GM18870 (cell line): ENCODE measurements around the gene CLDN1.
"Not testable (repeated sequence)": the region's sequence is repeated elsewhere in the genome, so short reads cannot be mapped to it uniquely, and the experiment has no call there.

Experiments used
- ATAC-seq: cut with Tn5 transposase; IDR thresholded peaks from one replicate; pipeline ENCODE4 v1.9.1; 2021; ENCODE audit warnings: moderate library complexity; ENCODE audit not compliant: unreplicated experiment

CLDN1 gene

DNA sequence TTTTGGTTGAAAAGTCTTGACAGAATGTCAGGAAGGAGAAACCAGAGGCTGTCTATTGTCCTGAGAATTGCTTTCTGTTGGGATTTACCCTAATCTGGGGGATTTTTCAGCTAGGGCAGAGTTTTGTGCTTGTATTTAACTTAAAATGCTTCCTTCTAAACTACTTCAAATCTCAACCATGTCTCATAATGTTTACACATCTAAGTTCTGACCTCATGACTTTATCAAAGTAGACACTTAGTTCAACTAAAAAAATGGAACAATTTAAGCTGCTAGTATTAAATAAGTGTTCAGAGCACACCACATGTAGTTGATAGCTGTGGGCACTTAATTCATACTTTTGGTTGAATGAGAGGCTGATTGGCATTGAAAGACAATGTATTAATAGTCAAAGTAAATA is 28.2 kb downstream of the CLDN1 start:
- ATAC-seq = no peak

DNA sequence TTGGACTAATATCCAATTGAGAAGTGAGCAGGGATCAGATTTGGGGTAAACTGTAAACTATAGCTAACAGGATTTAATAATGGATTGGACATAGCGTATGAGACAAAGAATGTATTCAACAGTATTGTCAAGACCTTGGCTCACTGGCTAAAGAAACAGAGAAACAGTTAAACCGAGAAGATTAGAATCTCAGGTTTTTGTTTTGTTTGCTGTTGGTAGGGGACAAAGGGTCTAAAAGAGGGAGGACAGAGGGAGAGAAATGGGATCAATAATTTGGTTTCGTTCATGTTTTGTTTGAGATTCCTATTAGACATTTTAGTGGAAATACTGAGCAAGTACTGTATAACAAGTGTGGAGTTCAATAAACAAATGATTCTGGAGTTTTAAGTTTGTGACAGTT is 28.6 kb downstream of the CLDN1 start:
- ATAC-seq = no peak

DNA sequence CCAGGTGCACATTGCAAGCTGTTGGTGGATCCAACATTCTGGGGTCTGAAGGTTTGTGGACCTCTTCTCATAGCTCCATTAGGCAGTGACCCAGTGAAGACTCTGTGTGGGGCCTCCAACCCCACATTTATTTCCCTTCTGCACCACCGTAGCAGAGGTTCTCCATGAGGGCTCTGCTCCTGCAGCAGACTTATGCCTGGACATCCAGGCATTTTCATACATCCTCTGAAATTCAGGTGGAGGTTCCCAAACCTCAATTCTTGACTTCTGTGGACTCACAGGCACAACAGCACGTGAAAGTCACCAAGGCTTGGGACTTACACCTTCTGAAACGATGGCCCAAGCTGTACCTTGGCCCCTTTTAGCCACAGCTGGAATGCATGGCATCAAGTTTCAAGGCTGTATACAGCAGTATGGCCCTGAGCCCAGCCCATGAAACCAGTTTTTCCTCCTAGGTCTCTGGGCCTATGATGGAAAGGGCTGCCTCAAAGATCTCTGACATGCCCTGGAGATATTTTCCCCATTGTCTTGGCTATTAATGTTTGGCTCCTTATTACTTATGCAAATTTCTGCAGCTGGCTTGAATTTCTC is 30.2 kb downstream of the CLDN1 start:
- no peak for ATAC-seq

DNA sequence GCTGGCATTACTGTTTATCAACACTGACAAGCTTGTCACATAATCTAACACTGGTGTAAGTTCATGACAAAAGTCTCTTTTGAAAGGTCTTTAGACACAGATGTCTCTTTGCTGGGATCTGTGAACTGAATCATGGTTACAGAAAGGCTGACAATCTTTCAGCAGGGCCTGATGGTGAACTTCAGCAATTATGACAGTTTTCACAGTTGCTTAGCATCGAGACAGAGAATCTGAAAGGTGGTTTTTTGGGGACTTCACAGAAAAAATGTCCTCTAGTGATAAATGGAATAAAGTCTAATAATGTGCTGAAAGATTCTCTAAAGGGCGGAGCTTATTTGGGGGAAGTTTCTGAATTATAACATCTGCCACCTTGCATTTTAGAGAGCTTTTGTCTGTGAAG is 32.3 kb downstream of the CLDN1 start:
- ATAC-seq = no peak

DNA sequence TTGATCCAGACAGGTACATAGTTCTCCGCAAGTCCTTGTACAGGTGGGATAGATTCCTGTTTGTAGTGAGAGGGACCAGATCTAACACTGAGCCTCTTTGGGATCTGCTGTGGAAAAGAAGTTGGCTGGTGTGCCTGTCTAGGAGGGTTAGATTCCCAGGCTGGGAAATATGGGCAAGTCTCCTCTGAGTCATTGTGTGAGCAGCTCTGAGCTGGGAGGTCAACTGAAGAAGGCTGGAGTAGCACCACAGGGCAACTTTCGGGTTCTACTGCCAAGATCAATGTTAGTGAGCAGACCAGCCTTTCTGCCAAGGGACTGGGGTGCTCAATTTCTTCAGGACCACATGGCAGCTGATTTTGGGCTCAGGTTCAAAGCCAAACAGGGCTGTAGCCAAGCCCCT is 33.4 kb downstream of the CLDN1 start:
- no peak for ATAC-seq

DNA sequence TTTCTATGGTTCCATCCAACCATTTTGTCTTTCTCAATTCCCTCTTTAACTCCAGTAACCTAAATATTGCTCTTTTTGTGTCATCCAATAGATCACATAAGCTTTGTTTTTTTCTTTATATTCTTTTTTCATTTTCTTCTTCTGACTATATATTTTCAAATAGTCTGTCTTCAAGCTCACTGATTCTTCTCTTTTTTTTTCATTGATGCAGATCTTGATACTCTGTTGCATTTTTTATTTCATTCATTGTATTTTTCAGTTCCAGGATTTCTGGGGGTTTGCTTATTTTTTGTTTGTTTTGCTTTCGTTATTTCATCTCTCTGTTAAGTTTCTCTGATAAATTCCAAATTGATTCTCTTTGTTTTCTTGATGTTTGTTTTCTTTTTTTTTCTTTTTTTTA is 36.2 kb downstream of the CLDN1 start:
- no peak for ATAC-seq

DNA sequence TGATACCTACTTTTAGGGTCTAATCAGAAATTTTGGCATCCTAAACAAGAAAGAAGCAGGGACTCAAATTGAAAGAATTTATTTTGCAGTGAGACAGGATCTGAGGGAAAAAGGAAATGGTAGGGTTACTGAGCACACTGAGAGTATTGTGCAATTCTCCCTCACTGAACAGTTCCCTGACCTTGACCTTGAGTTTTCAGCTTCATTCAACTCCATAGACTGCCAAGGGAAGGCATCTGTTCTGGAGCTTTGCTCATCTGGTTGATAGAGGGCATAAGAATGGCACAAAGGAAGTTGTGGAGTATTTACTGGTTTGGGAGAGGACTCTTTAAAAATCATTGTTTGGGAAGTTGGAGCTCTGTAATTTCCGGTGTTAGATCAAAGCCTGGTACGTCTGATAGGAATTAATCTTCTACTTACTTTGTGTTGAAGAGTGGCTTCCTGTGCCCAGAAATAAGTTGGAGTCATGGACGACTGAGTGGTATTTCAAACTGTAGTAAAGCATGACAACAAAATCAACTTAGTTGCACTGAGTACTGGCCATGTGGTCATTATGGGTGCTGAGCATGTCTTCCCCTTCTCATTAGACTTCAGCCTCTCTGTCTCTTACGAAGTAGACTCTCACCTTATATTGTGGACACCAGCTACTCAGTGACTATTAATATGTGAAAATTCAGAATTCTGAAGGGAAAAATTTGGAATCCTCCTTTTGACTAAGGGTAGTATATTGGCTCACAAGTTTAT is 40.8 kb downstream of the CLDN1 start:
- no peak for ATAC-seq

DNA sequence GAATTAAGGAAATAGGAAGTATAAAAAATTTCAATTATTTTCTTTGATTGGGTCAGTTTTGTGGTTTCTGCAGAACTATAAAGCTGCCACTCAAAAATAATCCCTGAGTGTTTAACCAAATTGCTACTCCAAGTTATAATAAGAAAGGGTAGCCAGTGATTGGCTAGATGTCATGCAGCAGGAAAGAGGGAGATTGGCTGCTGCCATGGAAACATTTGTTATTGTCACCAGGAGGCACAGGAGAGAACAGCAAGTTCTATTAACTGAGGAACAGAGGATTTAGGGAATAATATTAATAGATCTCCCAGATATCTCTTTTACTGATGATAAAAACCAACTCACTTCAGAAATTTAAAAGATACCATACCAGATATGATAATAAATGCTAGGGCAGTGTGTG is 42.6 kb downstream of the CLDN1 start:
- ATAC-seq = no peak

DNA sequence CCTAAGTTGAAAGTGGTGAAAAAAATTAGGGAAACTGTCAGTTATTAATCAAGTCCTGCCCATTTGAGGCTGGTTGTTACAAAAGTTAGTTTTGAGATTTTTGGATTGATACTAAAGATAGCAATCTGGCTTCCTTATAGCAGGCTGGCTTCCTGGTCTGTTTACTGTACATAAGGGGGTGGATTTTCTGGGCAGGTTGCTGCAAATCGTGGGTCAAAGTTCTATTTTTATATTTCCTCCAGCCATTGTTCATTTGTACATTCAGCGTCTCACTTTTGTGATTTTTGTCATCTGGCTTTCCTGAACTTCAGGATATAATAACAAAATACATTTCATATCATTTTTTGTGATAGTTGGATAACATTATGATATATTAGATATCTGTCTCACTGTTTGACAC is 49.5 kb downstream of the CLDN1 start:
- no peak for ATAC-seq

DNA sequence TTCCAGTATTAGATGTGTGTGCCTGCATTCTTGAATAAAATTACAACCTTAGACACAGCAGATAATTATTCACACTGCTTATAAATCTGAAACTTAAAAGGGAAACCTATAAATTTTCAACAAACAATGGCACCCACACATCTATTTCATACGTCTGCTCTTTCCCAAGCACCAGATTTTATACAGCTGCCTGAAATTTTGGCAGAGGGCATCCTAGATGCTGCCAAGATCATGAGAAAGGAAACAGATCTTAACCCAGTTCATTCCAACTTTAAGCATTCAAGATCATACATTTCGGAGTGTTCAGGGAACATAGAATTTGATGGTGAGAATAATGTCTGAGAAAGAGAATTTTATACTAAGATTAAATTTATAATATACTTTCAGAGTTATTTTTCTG is 53.1 kb downstream of the CLDN1 start:
- ATAC-seq = no peak

DNA sequence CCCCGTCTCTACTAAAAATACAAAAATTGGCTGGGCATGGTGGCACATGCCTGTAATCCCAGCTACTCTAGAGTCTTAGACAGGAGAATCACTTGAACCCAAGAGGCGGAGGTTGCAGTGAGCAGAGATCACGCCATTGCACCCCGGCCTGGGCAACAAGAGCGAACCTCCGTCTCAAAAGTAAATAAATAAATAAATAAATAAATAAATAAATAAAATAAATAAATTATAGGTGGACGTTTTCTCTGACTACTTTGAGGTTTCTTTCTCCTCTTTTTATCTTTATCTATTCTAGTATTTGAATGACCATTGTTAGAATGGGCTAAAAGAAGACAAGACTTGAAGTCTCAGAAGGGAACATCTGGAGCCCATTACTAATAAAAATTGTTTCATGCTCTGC is 54.8 kb downstream of the CLDN1 start:
- ATAC-seq = not testable (repeated sequence)

DNA sequence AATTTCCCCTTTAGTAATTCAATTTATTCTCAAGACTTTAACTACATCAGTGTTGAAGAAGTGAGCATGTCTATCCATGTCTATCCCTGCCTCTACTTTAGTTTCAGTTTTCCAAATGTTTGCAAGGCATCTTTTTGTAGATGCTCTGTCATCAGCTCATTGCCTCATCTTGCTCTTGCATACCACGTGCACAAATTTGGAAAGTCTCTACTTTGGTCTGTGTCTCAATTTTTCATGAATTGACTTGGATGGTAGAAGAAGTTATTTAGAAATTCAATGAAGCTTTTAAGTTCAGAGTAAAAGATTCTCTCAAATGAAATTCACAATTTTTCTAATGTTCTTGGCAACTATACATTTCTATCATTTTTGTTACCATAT is 55.3 kb downstream of the CLDN1 start:
- ATAC-seq = no peak

DNA sequence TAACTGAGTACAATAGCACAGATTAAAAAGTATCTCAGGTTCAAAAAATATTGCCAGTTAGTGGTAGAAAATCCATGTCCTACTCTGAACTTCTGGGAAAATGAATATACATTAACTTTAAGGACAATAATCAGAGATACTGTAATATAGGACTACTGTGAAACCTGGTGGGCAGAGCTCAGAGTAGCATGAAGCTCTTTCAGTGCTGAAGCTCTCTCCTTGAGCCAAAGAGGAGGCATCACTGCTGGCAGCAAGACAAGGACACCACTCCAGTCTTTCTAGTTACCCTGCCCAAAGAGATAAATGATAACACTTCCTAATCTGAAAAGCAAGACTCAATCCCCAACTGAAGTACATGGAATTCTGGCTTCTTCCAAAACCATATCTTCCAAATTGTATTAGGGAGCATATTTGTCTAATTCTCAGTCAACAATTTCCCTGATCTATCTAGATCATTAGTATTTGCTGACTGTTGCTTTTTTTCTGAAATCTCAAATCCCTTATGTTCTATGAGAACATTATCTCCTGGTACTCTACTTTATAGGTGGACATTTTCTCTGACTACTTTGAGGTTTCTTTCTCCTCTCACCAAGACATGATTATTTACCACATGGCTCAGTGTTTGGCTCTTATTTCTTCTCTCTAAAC is 55.9 kb downstream of the CLDN1 start:
- no peak for ATAC-seq

DNA sequence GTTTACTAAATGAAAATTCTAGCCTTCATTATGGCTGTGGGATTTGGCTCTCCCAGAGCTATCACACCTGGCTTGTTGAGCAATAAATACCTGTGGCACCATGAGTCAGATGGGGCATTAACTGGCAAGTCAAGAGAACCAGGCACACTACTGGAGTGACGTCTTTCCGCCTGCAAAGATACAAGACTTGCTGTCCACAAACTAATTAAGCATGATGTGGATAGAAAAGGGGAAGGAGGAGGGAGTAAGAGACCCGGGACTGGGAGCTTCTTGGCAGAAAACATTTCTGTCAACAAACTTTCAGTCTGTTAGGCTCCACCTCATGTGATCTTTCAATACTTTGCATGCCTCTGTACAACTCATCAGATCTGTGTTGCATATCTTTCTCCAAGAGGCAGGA is 56.5 kb downstream of the CLDN1 start:
- ATAC-seq = no peak

DNA sequence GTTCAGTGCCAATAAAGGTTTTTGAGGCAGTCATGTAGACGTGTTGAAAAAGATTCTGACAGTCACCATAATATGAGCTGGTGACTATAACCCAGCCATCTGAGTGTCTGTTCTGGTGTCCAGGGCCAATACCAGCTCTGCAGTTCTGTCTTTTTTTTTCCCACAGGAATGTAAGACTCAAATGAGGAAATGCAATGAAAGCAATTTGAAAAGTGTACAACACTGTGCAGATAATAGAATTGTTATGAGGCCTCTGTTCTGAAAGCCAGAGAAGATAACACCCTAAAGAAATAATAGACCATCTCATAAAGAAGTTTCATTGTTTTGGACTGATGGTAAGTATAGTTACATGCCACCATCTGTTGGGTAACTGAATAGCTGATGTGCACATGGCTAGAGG is 57.1 kb downstream of the CLDN1 start:
- no peak for ATAC-seq

DNA sequence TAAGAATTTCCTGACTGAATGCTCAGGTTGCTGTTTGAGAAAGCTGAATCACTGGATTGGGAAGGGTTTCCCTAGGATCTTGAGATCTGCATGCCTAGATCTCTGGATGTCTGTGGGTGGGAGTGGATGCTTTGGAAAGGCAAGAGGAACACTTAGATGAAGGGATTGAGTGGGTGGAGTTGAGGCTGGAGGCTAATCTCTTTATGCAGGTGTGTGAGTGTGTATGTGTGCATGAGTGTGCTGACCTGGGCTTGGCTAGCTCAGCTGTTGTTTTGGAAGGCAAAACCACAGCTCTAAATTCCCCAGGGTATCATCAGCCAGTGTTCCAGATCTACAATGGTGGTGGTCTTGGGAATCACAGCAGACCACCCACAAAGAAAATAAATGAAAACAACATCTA is 60.5 kb downstream of the CLDN1 start:
- no peak for ATAC-seq

DNA sequence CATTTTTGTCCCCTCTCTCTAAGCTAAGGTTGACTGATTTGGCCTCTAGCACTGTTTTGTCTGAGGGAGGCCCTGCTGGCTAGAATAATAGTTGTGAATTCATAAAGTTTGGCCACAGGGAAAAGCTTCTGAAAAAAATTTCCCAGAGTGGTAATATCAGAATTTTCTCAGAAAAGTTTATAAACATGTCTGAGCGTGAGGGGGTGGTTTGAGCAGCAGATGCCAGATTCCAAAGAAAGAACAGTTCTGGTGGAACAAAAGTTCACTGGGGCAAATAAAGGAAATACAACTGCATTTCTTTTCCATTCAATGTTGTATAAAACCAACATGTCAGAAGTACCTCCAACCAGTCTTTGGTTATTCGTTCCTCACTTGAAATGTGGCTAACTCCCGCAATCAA is 61.2 kb downstream of the CLDN1 start:
- ATAC-seq = no peak

DNA sequence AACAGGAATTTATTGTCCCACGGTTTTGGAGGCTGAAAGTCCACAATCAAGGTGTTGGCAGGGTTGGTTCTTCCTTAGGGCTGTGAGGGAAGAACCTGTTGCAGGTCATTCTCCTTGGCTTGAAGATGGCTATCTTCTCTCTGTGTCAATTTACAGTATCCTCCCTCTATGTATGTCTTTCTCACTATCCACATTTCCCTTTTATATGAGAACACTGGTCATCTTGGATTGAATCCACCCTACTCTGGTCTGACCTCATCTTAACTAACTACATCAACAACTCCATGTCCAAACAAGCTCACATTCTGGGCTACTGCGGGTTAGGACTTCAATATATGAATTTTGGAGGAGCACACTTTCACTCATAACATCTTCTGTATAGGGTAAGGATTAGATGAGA is 61.9 kb downstream of the CLDN1 start:
- ATAC-seq = no peak

DNA sequence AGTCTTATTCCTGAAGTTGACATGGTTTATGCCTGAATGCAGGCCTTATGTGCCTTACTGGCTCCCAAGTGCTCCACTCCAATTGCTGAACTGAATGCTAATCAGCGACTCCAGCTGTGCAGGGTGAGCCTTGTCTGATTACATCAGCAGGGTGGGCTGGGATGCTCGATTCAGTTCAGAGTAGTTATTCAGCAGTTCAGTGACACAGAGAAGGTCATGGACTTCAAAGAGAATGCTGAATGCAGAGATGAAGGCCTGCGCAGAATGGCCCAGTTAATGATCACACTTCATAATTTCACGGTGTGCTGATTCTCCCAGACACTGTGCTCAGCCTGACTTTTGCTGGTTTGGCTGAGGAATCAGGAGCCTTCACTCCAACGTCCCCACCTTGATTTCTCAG is 63.6 kb downstream of the CLDN1 start:
- no peak for ATAC-seq
